Measurements from ENCODE around the gene NOC2L.

Gene NOC2L

DNA sequence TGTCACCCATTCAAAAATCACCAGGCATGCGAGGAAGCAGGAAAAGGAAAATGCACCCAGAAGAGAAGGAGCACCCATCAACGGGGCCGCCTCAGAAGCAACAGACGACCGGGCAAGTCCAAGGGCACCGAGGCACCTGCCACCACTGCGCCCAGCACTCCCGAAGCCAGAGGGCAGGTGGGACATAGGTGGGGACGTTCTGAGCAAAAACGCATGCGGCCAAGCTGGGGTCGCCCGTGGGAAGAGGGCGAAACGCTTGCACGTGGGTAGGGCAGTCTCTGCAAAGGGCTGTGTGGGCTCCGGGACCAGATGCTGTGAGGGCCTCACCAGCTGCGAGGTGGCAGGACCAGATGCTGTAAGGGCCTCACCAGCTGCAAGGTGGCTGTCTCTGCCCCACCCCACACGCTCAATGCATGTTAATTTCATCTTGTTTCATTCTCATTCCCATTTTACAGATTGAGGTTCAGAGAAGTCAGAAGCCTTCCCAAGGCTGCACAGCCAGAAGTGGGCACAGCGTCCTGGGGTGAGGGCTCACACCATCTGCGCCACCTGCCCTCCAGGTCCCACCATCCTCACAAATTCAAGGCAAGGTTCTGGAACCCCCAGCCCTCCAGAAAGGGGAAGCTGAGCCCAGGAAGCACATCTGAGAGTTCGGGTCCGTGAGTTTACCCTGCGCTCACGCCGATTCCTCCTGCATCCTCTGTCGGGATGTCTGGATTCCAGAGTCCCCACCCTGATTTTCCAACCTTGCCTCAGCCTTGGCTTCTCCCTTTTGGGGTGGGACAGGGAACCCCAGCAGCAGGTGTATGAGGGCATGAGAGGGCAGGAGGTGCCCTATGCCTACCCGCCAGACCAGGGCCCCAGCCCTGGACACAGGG is 43.5 kb downstream of the NOC2L start:
- Mint-ChIP-seq H3K4me3 (peak overlapping the region; percentile 17 to 43 (median 34)), H3K36me3 (ENCODE audit: low read depth) (no peaks in the 10 kb centered on the region), H3K9me3 (no peaks in the 10 kb centered on the region), H3K27me3 (ENCODE audit: low read depth) (peaks cover 53% of the 10 kb centered on the region), H3K4me1 (peaks cover 68% of the 10 kb centered on the region), H3K27ac (peak overlapping the region; percentile 71 to 97 (median 89))
- no peak for TF ChIP-seq CTCF (IDR thresholded peaks at IDR 0.05; ENCODE audit: unreplicated experiment in 3 of 3)

DNA sequence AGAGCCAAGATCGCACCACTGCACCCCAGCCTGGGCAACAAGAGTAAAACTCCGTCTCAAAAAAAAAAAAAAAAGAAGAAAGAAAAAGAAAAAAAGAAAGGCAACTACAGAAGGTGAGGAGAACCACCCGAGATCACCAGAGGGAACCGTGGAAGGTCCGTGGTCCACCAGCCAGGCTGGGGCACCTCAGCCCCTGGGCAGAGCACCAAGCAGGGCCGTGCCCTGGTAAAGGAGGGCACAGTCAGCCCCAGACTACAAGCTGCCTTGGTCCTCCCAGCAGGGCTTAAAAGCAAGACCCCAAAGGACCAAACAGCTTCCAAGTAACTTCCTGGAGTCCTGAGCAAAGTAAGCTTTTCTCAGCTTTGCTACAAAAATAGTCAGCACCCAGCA is 44.2 kb downstream of the NOC2L start:
- H3K4me3 Mint-ChIP-seq, result peak overlapping the region; percentile 17 to 43 (median 34)
- peak overlapping the region; percentile 71 to 91 (median 72) for H3K27ac Mint-ChIP-seq
- no peaks in the 10 kb centered on the region for H3K9me3 Mint-ChIP-seq
- no peaks in the 10 kb centered on the region for H3K36me3 Mint-ChIP-seq (ENCODE audit: low read depth)
- peaks cover 53% of the 10 kb centered on the region for H3K27me3 Mint-ChIP-seq (ENCODE audit: low read depth)
- H3K4me1 Mint-ChIP-seq, result peaks cover 63% of the 10 kb centered on the region
- TF ChIP-seq CTCF (IDR thresholded peaks at IDR 0.05; ENCODE audit: unreplicated experiment in 3 of 3), result no peak

DNA sequence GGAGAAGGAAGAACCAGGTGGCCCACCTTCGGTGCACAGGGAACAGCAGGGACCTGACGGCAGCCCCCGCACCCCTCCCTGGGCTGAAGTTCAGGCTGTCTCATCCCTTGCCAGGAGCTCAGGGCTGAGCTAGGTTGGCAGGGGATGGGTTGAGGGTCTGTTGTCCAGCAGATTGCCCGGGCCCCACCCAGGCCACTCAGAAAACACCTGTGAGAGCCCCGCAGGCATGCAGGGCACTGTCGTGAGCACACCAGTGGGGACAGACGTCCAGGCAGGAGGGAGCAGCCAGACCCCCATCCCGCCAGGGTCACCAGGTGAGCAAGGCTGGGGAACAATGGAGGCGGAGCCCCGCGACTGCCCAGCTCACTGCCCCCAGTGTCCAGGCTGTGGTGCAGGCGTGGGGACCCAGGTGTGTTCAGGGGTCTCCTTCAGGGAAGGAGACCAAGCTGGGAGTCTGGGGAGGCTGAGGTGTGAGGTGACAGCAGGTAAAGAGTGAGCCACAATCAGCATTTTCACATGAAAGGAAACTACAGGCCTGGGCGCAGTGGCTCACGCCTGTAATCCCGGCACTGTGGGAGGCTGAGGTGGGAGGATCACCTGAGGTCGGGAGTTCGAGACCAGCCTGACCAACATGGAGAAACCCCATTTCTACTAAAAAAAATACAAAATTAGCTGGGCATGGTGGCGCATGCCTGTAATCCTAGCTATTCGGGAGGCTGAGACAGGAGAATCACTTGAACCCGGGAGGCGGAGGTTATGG is 44.7 kb downstream of the NOC2L start:
- H3K4me1 Mint-ChIP-seq, result peaks cover 62% of the 10 kb centered on the region
- H3K36me3 Mint-ChIP-seq (ENCODE audit: low read depth), result no peaks in the 10 kb centered on the region
- TF ChIP-seq CTCF (IDR thresholded peaks at IDR 0.05; ENCODE audit: unreplicated experiment in 3 of 3), result no peak

GRCh38 chr1:913491-914130 is 45.4 kb downstream of the NOC2L start:
- H3K27ac Mint-ChIP-seq, result no peak overlapping the region
- H3K4me1 Mint-ChIP-seq, result peaks cover 58% of the 10 kb centered on the region
- peaks cover 50% of the 10 kb centered on the region for H3K27me3 Mint-ChIP-seq (ENCODE audit: low read depth)
- no peak overlapping the region for H3K4me3 Mint-ChIP-seq
- TF ChIP-seq CTCF (IDR thresholded peaks at IDR 0.05; ENCODE audit: unreplicated experiment in 3 of 3), result no peak
- no peaks in the 10 kb centered on the region for H3K36me3 Mint-ChIP-seq (ENCODE audit: low read depth)
- no peaks in the 10 kb centered on the region for H3K9me3 Mint-ChIP-seq

More for the DNA sequence above, 44.7 kb downstream of the NOC2L start:
- H3K27ac Mint-ChIP-seq, result peak overlapping the region in 1 of 3 experiments; percentile 43
- no peaks in the 10 kb centered on the region for H3K9me3 Mint-ChIP-seq
- peaks cover 53% of the 10 kb centered on the region for H3K27me3 Mint-ChIP-seq (ENCODE audit: low read depth)
- no peak overlapping the region for H3K4me3 Mint-ChIP-seq

DNA sequence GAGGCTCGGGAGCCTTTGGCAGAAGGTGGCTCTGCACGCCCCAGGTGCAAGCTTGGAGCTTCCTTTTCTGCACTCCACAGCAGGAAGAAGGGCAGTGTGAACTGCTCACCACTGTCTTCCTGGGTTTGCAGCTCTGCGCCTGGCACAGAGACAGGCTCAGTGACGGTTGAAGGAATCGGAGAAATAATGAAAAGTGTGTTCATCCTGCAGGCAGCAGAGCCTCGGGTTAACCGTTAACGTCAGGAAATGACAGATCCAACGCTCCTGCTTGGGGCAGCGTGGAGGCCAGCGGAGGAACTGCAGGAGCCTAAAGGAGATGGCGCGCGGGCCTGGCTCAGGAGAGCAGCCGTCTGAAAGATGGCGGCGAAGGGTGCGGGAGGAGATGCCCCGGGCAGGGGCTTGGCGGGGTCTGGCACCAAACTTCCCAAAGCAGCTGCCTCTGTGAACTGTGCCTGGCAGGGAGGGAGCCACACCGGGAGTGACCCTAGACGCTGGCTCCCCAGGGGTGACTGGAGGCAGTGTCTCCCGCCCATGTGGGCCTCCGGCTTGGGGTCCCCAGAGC is 46.2 kb downstream of the NOC2L start:
- Mint-ChIP-seq H3K27ac (peak overlapping the region in 2 of 3 experiments; percentile 29 to 91), H3K4me1 (peaks cover 55% of the 10 kb centered on the region), H3K27me3 (ENCODE audit: low read depth) (peaks cover 49% of the 10 kb centered on the region), H3K4me3 (peak overlapping the region in 1 of 3 experiments; percentile 7), H3K36me3 (ENCODE audit: low read depth) (peaks cover 5% of the 10 kb centered on the region), H3K9me3 (no peaks in the 10 kb centered on the region)
- TF ChIP-seq CTCF (IDR thresholded peaks at IDR 0.05; ENCODE audit: unreplicated experiment in 3 of 3), result peak; percentile 29 to 47 (median 46)

Data from nephron (organoid).